A549 (cell line): ENCODE data around the gene SERINC5.

Source experiments
- HOXA7 ChIP-seq: fragments of 250-450 bp; sonication (Bioruptor Pico); IDR thresholded peaks from 2 replicates; pipeline ENCODE4 v1.5.0; 2020; ENCODE audit warnings: mild to moderate bottlenecking, moderate library complexity
- POLR2A ChIP-seq: IDR thresholded peaks from 2 replicates; pipeline ENCODE4 v1.6.1; 2012; ENCODE audit warnings: mild to moderate bottlenecking, low read length

DNA sequence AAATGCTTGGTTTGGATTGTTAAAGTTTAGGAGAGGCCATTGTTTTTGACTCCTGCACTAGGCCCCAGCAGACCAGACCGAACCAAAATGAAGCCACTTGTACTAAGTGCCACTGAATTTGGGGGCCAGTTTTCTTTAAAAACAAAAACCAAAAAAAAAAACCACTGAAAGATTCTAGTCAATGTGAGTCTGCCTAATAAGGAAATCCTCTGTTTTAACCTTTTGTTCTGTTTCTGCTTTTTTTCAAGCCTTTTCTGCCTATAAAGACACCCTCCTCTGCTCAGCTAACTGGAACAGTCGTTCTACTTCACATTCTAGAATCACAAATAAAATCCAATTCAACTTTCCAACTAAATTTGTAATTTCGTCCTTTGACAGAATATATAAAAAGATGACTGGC lies 64.9 kb downstream of the SERINC5 start:
- TF ChIP-seq HOXA7 (CRISPR knock-in tag) = no peak
- TF ChIP-seq POLR2A = no peak
